ENCODE data around the gene GCAT. TPM values are rescaled to one million over a fixed set of nuclear protein-coding genes. Genes with fewer than 3 reads are reported as not detected.

Gene GCAT
- total and polyA plus RNA-seq, 2 of the 4 experiments (the other 2 are of a cell fraction): 20.6 to 32.3 TPM

GRCh38 chr22:37819105-37819433 lies 11.3 kb downstream of the GCAT start:
- no peak overlapping the region for H4K5ac ChIP-seq (ENCODE audit: low read depth, low read length)
- H3K4me1 ChIP-seq (ENCODE audit: control insufficient read depth, insufficient read depth, low read length): peaks cover 10% of the 10 kb centered on the region
- H3K18ac ChIP-seq (ENCODE audit: low read depth, low read length): no peak overlapping the region
- H4K20me1 ChIP-seq (ENCODE audit: insufficient read depth, low read length): no peaks in the 10 kb centered on the region
- peak overlapping the region in 1 of 2 experiments; percentile 63; a peak in 2 of 4 replicates for H4K8ac ChIP-seq (ENCODE audit: low read depth in 2 of 2, low read length in 2 of 2)
- H3K14ac ChIP-seq (replicated peaks; ENCODE audit: low read depth, low read length): peak overlapping the region; percentile 27; the same call in 1 of the 2 replicates
- no peak overlapping the region for H3K27ac ChIP-seq (ENCODE audit: insufficient read depth, low read length)
- H3K79me1 ChIP-seq (ENCODE audit: low read depth in 1 of 2, low read length in 2 of 2): no peaks in the 10 kb centered on the region
- H2BK120ac ChIP-seq (ENCODE audit: low read depth, low read length): no peak overlapping the region; the same call in 1 of the 2 replicates
- no peak overlapping the region for H4K91ac ChIP-seq (ENCODE audit: insufficient read depth, low read depth, low read length)
- ATAC-seq (ENCODE audit: low read depth): no peak
- H3K56ac ChIP-seq (ENCODE audit: extremely low read depth, insufficient read depth, low read length): no peak overlapping the region
- peak overlapping the region; percentile 75 for H3K23ac ChIP-seq (ENCODE audit: low read depth, low read length)
- intact Hi-C loops (cut with micrococcal nuclease): loop anchor here (5.0 kb wide), 1 partner anchor 113 kb away; no protein-coding TSS in a partner anchor
- peaks cover 23% of the 10 kb centered on the region for H3K27me3 ChIP-seq (ENCODE audit: control insufficient read depth, insufficient read depth, low read length)
- peak overlapping the region; percentile 81 for H2AK5ac ChIP-seq (ENCODE audit: low read depth, low read length)
- peak overlapping the region; percentile 24; the same call in 1 of the 2 replicates for H3K4me2 ChIP-seq (ENCODE audit: low read depth, low read length)
- peak overlapping the region; percentile 60 for H2AK9ac ChIP-seq (replicated peaks; ENCODE audit: low read depth, low read length, poor library complexity)
- WGBS, 2 experiments (ENCODE audit: extremely low coverage in 2 of 2, insufficient read length in 1 of 2): 40% methylated on average over 2 of the region's 14 CpGs; no CpG with 5 or more reads in 1 of the 2 experiments
- no peak for DNase-seq
- H3K9me1 ChIP-seq (ENCODE audit: insufficient read depth, low read length): no peaks in the 10 kb centered on the region
- peak overlapping the region; percentile 39; the same call in 1 of the 2 replicates for H3K4ac ChIP-seq (ENCODE audit: low read depth, low read length)
- no peak overlapping the region for H3K4me3 ChIP-seq (ENCODE audit: insufficient read depth, low read depth, low read length)
- no peak overlapping the region for H2BK5ac ChIP-seq (ENCODE audit: low read depth, low read length, poor library complexity, severe bottlenecking)
- H2BK20ac ChIP-seq (ENCODE audit: low read depth, low read length): no peak overlapping the region
- H3K9ac ChIP-seq (ENCODE audit: low read depth, low read length): no peak overlapping the region
- H3K36me3 ChIP-seq (ENCODE audit: control insufficient read depth, insufficient read depth, low read length): peaks cover 5% of the 10 kb centered on the region; the same call in 1 of the 2 replicates
- no TSS peak for BruUV-seq (replicated peaks)
- ChIA-PET POLR2A (ENCODE audit: unreplicated experiment) (no interaction called here), CTCF (interaction anchor here (0.6 to 3.7 kb wide), 3 partner anchors 44 to 128 kb away, joined by 3 to 21 read pairs (median 4); partner anchors contain the start of gene MICALL1)
- peak overlapping the region; percentile 97 for H2AFZ ChIP-seq (replicated peaks; ENCODE audit: low read length, poor library complexity)
- TF ChIP-seq BHLHE40 (IDR thresholded peaks at IDR 0.05; ENCODE audit: low read depth, low read length) (no peak), POLR2A (IDR thresholded peaks at IDR 0.05; ENCODE audit: low read depth, low read length) (no peak), USF2 (IDR thresholded peaks at IDR 0.05; ENCODE audit: low read depth, low read length) (no peak), CEBPB (IDR thresholded peaks at IDR 0.05; ENCODE audit: low read depth, low read length) (no peak), MXI1 (IDR thresholded peaks at IDR 0.05; ENCODE audit: borderline replicate concordance, low read depth, low read length) (no peak), MAFK (IDR thresholded peaks at IDR 0.05; ENCODE audit: low read depth, low read length) (no peak), RFX5 (IDR thresholded peaks at IDR 0.05; ENCODE audit: low read depth, low read length) (no peak), ELK1 (IDR thresholded peaks at IDR 0.05; ENCODE audit: borderline replicate concordance, low read depth, low read length) (no peak), SMC3 (IDR thresholded peaks at IDR 0.05; ENCODE audit: low read depth, low read length) (no peak), RCOR1 (IDR thresholded peaks at IDR 0.05; ENCODE audit: insufficient replicate concordance, low read length) (no peak), CHD1 (IDR thresholded peaks at IDR 0.05; ENCODE audit: low read depth, low read length) (no peak), FOS (IDR thresholded peaks at IDR 0.05; ENCODE audit: low read depth, low read length) (no peak), RAD21 (IDR thresholded peaks at IDR 0.05; ENCODE audit: low read length) (no peak), CTCF (conservative IDR thresholded peaks at IDR 0.05; ENCODE audit: low read depth, low read length) (no peak), MAZ (IDR thresholded peaks at IDR 0.05; ENCODE audit: borderline replicate concordance, low read depth, low read length) (no peak), NFE2L2 (IDR thresholded peaks at IDR 0.05; ENCODE audit: low read depth, low read length) (no peak)
- in situ Hi-C loops (cut with MboI; ENCODE audit: low sequenced_read_pairs): loop anchor here (5.0 kb wide), 1 partner anchor 48 kb away; no protein-coding TSS in a partner anchor
- H2BK15ac ChIP-seq (ENCODE audit: low read depth, low read length): no peak overlapping the region
- no peaks in the 10 kb centered on the region for H3K9me3 ChIP-seq (ENCODE audit: control insufficient read depth, insufficient read depth, low read length)
- dilution Hi-C loops (cut with HindIII; ENCODE audit: low sequenced_read_pairs, unreplicated experiment): no loop called here

Measured in IMR-90 (cell line).